B cell (primary cell): ENCODE measurements around the gene SLC35A3. TPM values are rescaled to one million over a fixed set of nuclear protein-coding genes. Genes with fewer than 3 reads are reported as not detected.

ENCODE experiments used
- ATAC-seq: fragments of 200-7000 bp; cut with Tn5 transposase; one replicate; pipeline ENCODE4 v1.10.0; 2021; ENCODE audit warnings: low read depth, mild to moderate bottlenecking, moderate number of reproducible peaks, moderate library complexity
- CTCF ChIA-PET: fragments of 350-600 bp; sonication (Branson Sonifier 250); formaldehyde crosslinking; loops from one replicate; lab custom pipeline; 2021; ENCODE audit warnings: antibody characterized with exemption, inconsistent platforms; lab: Charles Lee
- POLR2A ChIA-PET: fragments of 350-600 bp; sonication (Branson Sonifier 250); formaldehyde crosslinking; loops from one replicate; lab custom pipeline; 2021; ENCODE audit warnings: antibody characterized with exemption; lab: Charles Lee
- DNase-seq: peaks from one replicate; pipeline ENCODE4 v3.0.0; 2013
- H2AFZ ChIP-seq: 2 replicates; pipeline ENCODE4 v1.6.1; 2012; ENCODE audit warnings: mild to moderate bottlenecking, low read depth, low read length; ENCODE audit not compliant: insufficient read depth, poor library complexity, severe bottlenecking
- H3K27ac ChIP-seq, 2 donors: 1 replicate in 1 of 2; 2 replicates in 1 of 2; pipeline ENCODE4 v1.5.1; 2012 to 2013; ENCODE audit warnings: low read length in 2 of 2, mild to moderate bottlenecking in 2 of 2, moderate library complexity in 1 of 2
- H3K27me3 ChIP-seq, 4 experiments: fragments of 200-600 bp in 1 of 4; sonication (generic) in 1 of 4; replicated peaks in 1 of 4; 1 replicate in 2 of 4; 2 replicates in 2 of 4; pipeline versions ENCODE4 v1.6.1 to v1.7.0; 2013 to 2016; ENCODE audit warnings: low read length in 3 of 4, mild to moderate bottlenecking in 2 of 4, mixed read lengths in 1 of 4, moderate library complexity in 1 of 4; ENCODE audit not compliant: insufficient read depth in 4 of 4, control insufficient read depth in 3 of 4; ENCODE audit errors: control extremely low read depth in 1 of 4
- H3K36me3 ChIP-seq, 2 experiments: replicated peaks in 1 of 2; 1 replicate in 1 of 2; 2 replicates in 1 of 2; pipeline versions ENCODE4 v1.6.1 to v1.7.1; 2013; ENCODE audit warnings: low read length in 1 of 2; ENCODE audit not compliant: insufficient read depth in 2 of 2, control insufficient read depth in 1 of 2; ENCODE audit errors: control extremely low read depth in 1 of 2, extremely low read depth in 1 of 2
- H3K4me1 ChIP-seq, 2 donors: fragments of 200-600 bp in 1 of 2; sonication (generic) in 1 of 2; 1 replicate in 1 of 2; 2 replicates in 1 of 2; pipeline versions ENCODE4 v1.5.1 to v1.6.1; 2013 to 2017; ENCODE audit warnings: low read length in 2 of 2; ENCODE audit not compliant: control insufficient read depth in 2 of 2, insufficient read depth in 2 of 2
- H3K4me2 ChIP-seq: replicated peaks from 2 replicates; pipeline ENCODE3; 2012; ENCODE audit warnings: mild to moderate bottlenecking, low read depth, low read length; ENCODE audit not compliant: poor library complexity, severe bottlenecking
- H3K4me3 ChIP-seq, 5 experiments: fragments of 200-600 bp in 1 of 5; sonication (generic) in 1 of 5; 1 replicate in 3 of 5; 2 replicates in 2 of 5; pipeline versions ENCODE4 v1.5.1 to v1.7.0; 2011 to 2016; ENCODE audit warnings: low read length in 4 of 5, mild to moderate bottlenecking in 4 of 5, low read depth in 2 of 5, control low read depth in 1 of 5, moderate library complexity in 1 of 5; ENCODE audit not compliant: insufficient read depth in 1 of 5; ENCODE audit errors: control extremely low read depth in 1 of 5, extremely low read depth in 1 of 5
- H3K79me2 ChIP-seq: fragments of 200-600 bp; sonication (generic); one replicate; pipeline ENCODE4 v1.6.0; 2016; ENCODE audit warnings: low read length; ENCODE audit not compliant: control insufficient read depth, insufficient read depth
- H3K9ac ChIP-seq: fragments of 200-600 bp; sonication (generic); 2 replicates; pipeline ENCODE4 v1.6.1; 2017; ENCODE audit warnings: mild to moderate bottlenecking, low read length, moderate library complexity
- H3K9me3 ChIP-seq, 3 donors: one replicate each; pipeline versions ENCODE4 v1.6.1 to v1.7.1; 2013; ENCODE audit warnings: low read length in 2 of 3; ENCODE audit not compliant: control insufficient read depth in 2 of 3, insufficient read depth in 1 of 3; ENCODE audit errors: control extremely low read depth in 1 of 3
- H4K20me1 ChIP-seq: 2 replicates; pipeline ENCODE4 v1.6.0; 2012; ENCODE audit warnings: mild to moderate bottlenecking, low read length; ENCODE audit not compliant: insufficient read depth, control insufficient read depth, poor library complexity, severe bottlenecking
- H3K27ac Mint-ChIP-seq: one replicate; pipeline ENCODE4 v1.8.0; 2021; ENCODE audit warnings: mixed read lengths
- H3K27me3 Mint-ChIP-seq: one replicate; pipeline ENCODE4 v1.8.0; 2021; ENCODE audit warnings: mixed read lengths
- H3K4me1 Mint-ChIP-seq: one replicate; pipeline ENCODE4 v1.8.0; 2021; ENCODE audit warnings: mixed read lengths
- H3K4me3 Mint-ChIP-seq: one replicate; pipeline ENCODE4 v1.8.0; 2021; ENCODE audit warnings: mixed read lengths
- H3K9me3 Mint-ChIP-seq: one replicate; pipeline ENCODE4 v1.8.0; 2022; ENCODE audit warnings: mixed read lengths; ENCODE audit not compliant: insufficient read depth
- EZH2 ChIP-seq: IDR thresholded peaks from 2 replicates; pipeline ENCODE4 v1.6.1; 2012; ENCODE audit warnings: borderline replicate concordance, low read depth, mild to moderate bottlenecking, moderate library complexity, low read length; ENCODE audit not compliant: insufficient read depth, poor library complexity, severe bottlenecking
- WGBS: methylation state at CpG from one replicate; pipeline ENCODE4 v1.1.5; 2013; ENCODE audit warnings: missing lambda C conversion rate; ENCODE audit not compliant: insufficient coverage; 5-methylcytosine and 5-hydroxymethylcytosine counted together
- intact Hi-C: fragments of 100-400 bp; cut with micrococcal nuclease; formaldehyde crosslinking; loops from one replicate; pipeline ENCODE4 v1.10.0; 2022
- polyA plus RNA-seq: library from polyadenylated mRNA; depleted of rRNA; stranded (reverse); fragments of >200 nt; gene quantifications from 2 replicates; pipeline ENCODE4 v1.2.3, GENCODE V29; 2012
- total RNA-seq, 2 donors: library from RNA; stranded (reverse); fragments of 120-200 nt in 1 of 2; gene quantifications; 1 replicate in 1 of 2; 2 replicates in 1 of 2; pipeline versions ENCODE4 v1.2.3 to v1.2.4, GENCODE V29; 2013 to 2022
- TF ChIP-seq, protein P1 (sequence below): fragments of 200-600 bp; IDR thresholded peaks from one replicate; pipeline ENCODE4 v1.8.0; 2022; ENCODE audit warnings: antibody characterized with exemption, mild to moderate bottlenecking

SLC35A3 gene
- total and polyA plus RNA-seq, 2 donors (not counting 1 experiment from before 2014, with no cell fraction given): 10.7 to 30.2 TPM

DNA sequence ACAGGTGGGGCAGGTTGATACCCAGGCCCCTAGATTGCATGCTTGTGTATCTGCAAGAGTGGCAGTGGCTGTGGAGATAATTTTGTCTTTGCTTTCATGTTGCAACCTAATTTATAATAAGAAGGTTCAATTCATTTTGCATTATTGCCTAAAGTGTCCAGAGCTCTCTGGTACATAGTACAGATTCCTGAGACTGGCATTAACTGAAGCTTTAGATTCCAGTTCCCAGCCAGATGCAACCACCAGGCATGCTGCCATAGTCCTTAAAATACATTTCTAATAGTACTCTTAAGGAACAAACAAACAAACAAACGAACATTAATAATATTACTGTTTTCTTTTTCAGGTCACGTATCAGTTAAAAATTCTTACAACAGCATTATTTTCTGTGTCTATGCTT is 36.9 kb downstream of the SLC35A3 start:
- Mint-ChIP-seq H3K27ac (no peak overlapping the region), H3K4me1 (no peaks in the 10 kb centered on the region), H3K4me3 (no peak overlapping the region), H3K27me3 (no peaks in the 10 kb centered on the region), H3K9me3 (peaks cover 10% of the 10 kb centered on the region)
- Histone ChIP-seq H3K4me2 (no peak overlapping the region), H3K27me3 (no peaks in the 10 kb centered on the region), H3K36me3 (peaks cover 12 to 14% of the 10 kb centered on the region in 2 experiments), H3K9ac (no peak overlapping the region), H3K4me3 (no peak overlapping the region), H3K9me3 (peaks cover 2 to 18% (median 5%) of the 10 kb centered on the region in 3 donors), H4K20me1 (no peaks in the 10 kb centered on the region), H3K79me2 (peaks cover 19% of the 10 kb centered on the region), H2AFZ (no peak overlapping the region), H3K27ac (no peak overlapping the region), H3K4me1 (no peaks in the 10 kb centered on the region)
- ATAC-seq (no peak), DNase-seq (no peak)
- intact Hi-C loops: no loop called here
- ChIA-PET CTCF (no interaction called here), POLR2A (no interaction called here)
- TF ChIP-seq, protein P1, sequence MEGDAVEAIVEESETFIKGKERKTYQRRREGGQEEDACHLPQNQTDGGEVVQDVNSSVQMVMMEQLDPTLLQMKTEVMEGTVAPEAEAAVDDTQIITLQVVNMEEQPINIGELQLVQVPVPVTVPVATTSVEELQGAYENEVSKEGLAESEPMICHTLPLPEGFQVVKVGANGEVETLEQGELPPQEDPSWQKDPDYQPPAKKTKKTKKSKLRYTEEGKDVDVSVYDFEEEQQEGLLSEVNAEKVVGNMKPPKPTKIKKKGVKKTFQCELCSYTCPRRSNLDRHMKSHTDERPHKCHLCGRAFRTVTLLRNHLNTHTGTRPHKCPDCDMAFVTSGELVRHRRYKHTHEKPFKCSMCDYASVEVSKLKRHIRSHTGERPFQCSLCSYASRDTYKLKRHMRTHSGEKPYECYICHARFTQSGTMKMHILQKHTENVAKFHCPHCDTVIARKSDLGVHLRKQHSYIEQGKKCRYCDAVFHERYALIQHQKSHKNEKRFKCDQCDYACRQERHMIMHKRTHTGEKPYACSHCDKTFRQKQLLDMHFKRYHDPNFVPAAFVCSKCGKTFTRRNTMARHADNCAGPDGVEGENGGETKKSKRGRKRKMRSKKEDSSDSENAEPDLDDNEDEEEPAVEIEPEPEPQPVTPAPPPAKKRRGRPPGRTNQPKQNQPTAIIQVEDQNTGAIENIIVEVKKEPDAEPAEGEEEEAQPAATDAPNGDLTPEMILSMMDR: no peak
- no peak for TF ChIP-seq EZH2
- no CpG with 5 or more reads among the region's 2 CpGs for WGBS

DNA sequence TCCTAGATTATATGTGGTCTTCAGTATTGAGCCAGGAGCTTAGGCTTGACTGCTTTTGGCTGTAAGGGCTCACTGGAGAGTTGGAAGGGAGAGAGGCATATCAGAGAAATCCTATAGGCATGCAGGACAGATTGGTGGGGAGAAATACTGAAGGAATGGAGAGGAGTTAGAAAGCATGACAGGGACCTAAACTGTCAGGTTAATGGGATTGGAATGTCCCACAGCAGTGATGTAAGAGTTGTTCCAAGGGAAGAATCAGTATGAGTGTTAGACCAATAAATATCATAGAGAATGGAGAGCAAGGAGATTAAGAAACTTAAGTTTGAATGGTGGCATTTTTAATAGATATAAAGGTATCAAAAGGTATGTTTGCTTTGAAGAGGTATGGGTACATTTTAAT is 39.7 kb downstream of the SLC35A3 start:
- ChIA-PET CTCF (no interaction called here), POLR2A (no interaction called here)
- TF ChIP-seq EZH2: no peak
- TF ChIP-seq, protein P1: no peak
- no peak overlapping the region for H3K9ac ChIP-seq
- H3K27me3 ChIP-seq: no peaks in the 10 kb centered on the region
- peaks cover 2 to 13% (median 5%) of the 10 kb centered on the region in 3 donors for H3K9me3 ChIP-seq
- H3K36me3 ChIP-seq: peaks cover 10 to 30% of the 10 kb centered on the region in 2 experiments
- peaks cover 9% of the 10 kb centered on the region for H3K79me2 ChIP-seq
- ATAC-seq (no peak), DNase-seq (no peak)
- no peak overlapping the region for H3K4me3 ChIP-seq
- H3K27ac Mint-ChIP-seq: no peak overlapping the region
- H3K4me2 ChIP-seq: no peak overlapping the region
- no peaks in the 10 kb centered on the region for H3K4me1 Mint-ChIP-seq
- intact Hi-C loops: no loop called here
- no peak overlapping the region for H2AFZ ChIP-seq
- no peaks in the 10 kb centered on the region for H4K20me1 ChIP-seq
- no peak overlapping the region for H3K4me3 Mint-ChIP-seq
- H3K27me3 Mint-ChIP-seq: no peaks in the 10 kb centered on the region
- no peaks in the 10 kb centered on the region for H3K4me1 ChIP-seq
- H3K27ac ChIP-seq: no peak overlapping the region
- peaks cover 8% of the 10 kb centered on the region for H3K9me3 Mint-ChIP-seq
